B cell (primary cell): ENCODE results near the gene P2RX5. TPM values are rescaled to one million over a fixed set of nuclear protein-coding genes. Genes with fewer than 3 reads are reported as not detected.

Source experiments
- ATAC-seq: fragments of 200-7000 bp; cut with Tn5 transposase; one replicate; pipeline ENCODE4 v1.10.0; 2021; ENCODE audit warnings: low read depth, mild to moderate bottlenecking, moderate number of reproducible peaks, moderate library complexity
- CTCF ChIA-PET: fragments of 350-600 bp; sonication (Branson Sonifier 250); formaldehyde crosslinking; loops from one replicate; lab custom pipeline; 2021; ENCODE audit warnings: antibody characterized with exemption, inconsistent platforms; lab: Charles Lee
- POLR2A ChIA-PET: fragments of 350-600 bp; sonication (Branson Sonifier 250); formaldehyde crosslinking; loops from one replicate; lab custom pipeline; 2021; ENCODE audit warnings: antibody characterized with exemption; lab: Charles Lee
- DNase-seq: peaks from one replicate; pipeline ENCODE4 v3.0.0; 2013
- H2AFZ ChIP-seq: 2 replicates; pipeline ENCODE4 v1.6.1; 2012; ENCODE audit warnings: mild to moderate bottlenecking, low read depth, low read length; ENCODE audit not compliant: insufficient read depth, poor library complexity, severe bottlenecking
- H3K27ac ChIP-seq, 2 donors: 1 replicate in 1 of 2; 2 replicates in 1 of 2; pipeline ENCODE4 v1.5.1; 2012 to 2013; ENCODE audit warnings: low read length in 2 of 2, mild to moderate bottlenecking in 2 of 2, moderate library complexity in 1 of 2
- H3K27me3 ChIP-seq, 4 experiments: fragments of 200-600 bp in 1 of 4; sonication (generic) in 1 of 4; replicated peaks in 1 of 4; 1 replicate in 2 of 4; 2 replicates in 2 of 4; pipeline versions ENCODE4 v1.6.1 to v1.7.0; 2013 to 2016; ENCODE audit warnings: low read length in 3 of 4, mild to moderate bottlenecking in 2 of 4, mixed read lengths in 1 of 4, moderate library complexity in 1 of 4; ENCODE audit not compliant: insufficient read depth in 4 of 4, control insufficient read depth in 3 of 4; ENCODE audit errors: control extremely low read depth in 1 of 4
- H3K36me3 ChIP-seq, 2 experiments: replicated peaks in 1 of 2; 1 replicate in 1 of 2; 2 replicates in 1 of 2; pipeline versions ENCODE4 v1.6.1 to v1.7.1; 2013; ENCODE audit warnings: low read length in 1 of 2; ENCODE audit not compliant: insufficient read depth in 2 of 2, control insufficient read depth in 1 of 2; ENCODE audit errors: control extremely low read depth in 1 of 2, extremely low read depth in 1 of 2
- H3K4me1 ChIP-seq, 2 donors: fragments of 200-600 bp in 1 of 2; sonication (generic) in 1 of 2; 1 replicate in 1 of 2; 2 replicates in 1 of 2; pipeline versions ENCODE4 v1.5.1 to v1.6.1; 2013 to 2017; ENCODE audit warnings: low read length in 2 of 2; ENCODE audit not compliant: control insufficient read depth in 2 of 2, insufficient read depth in 2 of 2
- H3K4me2 ChIP-seq: replicated peaks from 2 replicates; pipeline ENCODE3; 2012; ENCODE audit warnings: mild to moderate bottlenecking, low read depth, low read length; ENCODE audit not compliant: poor library complexity, severe bottlenecking
- H3K4me3 ChIP-seq, 5 experiments: fragments of 200-600 bp in 1 of 5; sonication (generic) in 1 of 5; 1 replicate in 3 of 5; 2 replicates in 2 of 5; pipeline versions ENCODE4 v1.5.1 to v1.7.0; 2011 to 2016; ENCODE audit warnings: low read length in 4 of 5, mild to moderate bottlenecking in 4 of 5, low read depth in 2 of 5, control low read depth in 1 of 5, moderate library complexity in 1 of 5; ENCODE audit not compliant: insufficient read depth in 1 of 5; ENCODE audit errors: control extremely low read depth in 1 of 5, extremely low read depth in 1 of 5
- H3K79me2 ChIP-seq: fragments of 200-600 bp; sonication (generic); one replicate; pipeline ENCODE4 v1.6.0; 2016; ENCODE audit warnings: low read length; ENCODE audit not compliant: control insufficient read depth, insufficient read depth
- H3K9ac ChIP-seq: fragments of 200-600 bp; sonication (generic); 2 replicates; pipeline ENCODE4 v1.6.1; 2017; ENCODE audit warnings: mild to moderate bottlenecking, low read length, moderate library complexity
- H3K9me3 ChIP-seq, 3 donors: one replicate each; pipeline versions ENCODE4 v1.6.1 to v1.7.1; 2013; ENCODE audit warnings: low read length in 2 of 3; ENCODE audit not compliant: control insufficient read depth in 2 of 3, insufficient read depth in 1 of 3; ENCODE audit errors: control extremely low read depth in 1 of 3
- H4K20me1 ChIP-seq: 2 replicates; pipeline ENCODE4 v1.6.0; 2012; ENCODE audit warnings: mild to moderate bottlenecking, low read length; ENCODE audit not compliant: insufficient read depth, control insufficient read depth, poor library complexity, severe bottlenecking
- H3K27ac Mint-ChIP-seq: one replicate; pipeline ENCODE4 v1.8.0; 2021; ENCODE audit warnings: mixed read lengths
- H3K27me3 Mint-ChIP-seq: one replicate; pipeline ENCODE4 v1.8.0; 2021; ENCODE audit warnings: mixed read lengths
- H3K4me1 Mint-ChIP-seq: one replicate; pipeline ENCODE4 v1.8.0; 2021; ENCODE audit warnings: mixed read lengths
- H3K4me3 Mint-ChIP-seq: one replicate; pipeline ENCODE4 v1.8.0; 2021; ENCODE audit warnings: mixed read lengths
- H3K9me3 Mint-ChIP-seq: one replicate; pipeline ENCODE4 v1.8.0; 2022; ENCODE audit warnings: mixed read lengths; ENCODE audit not compliant: insufficient read depth
- EZH2 ChIP-seq: IDR thresholded peaks from 2 replicates; pipeline ENCODE4 v1.6.1; 2012; ENCODE audit warnings: borderline replicate concordance, low read depth, mild to moderate bottlenecking, moderate library complexity, low read length; ENCODE audit not compliant: insufficient read depth, poor library complexity, severe bottlenecking
- WGBS: methylation state at CpG from one replicate; pipeline ENCODE4 v1.1.5; 2013; ENCODE audit warnings: missing lambda C conversion rate; ENCODE audit not compliant: insufficient coverage; 5-methylcytosine and 5-hydroxymethylcytosine counted together
- intact Hi-C: fragments of 100-400 bp; cut with micrococcal nuclease; formaldehyde crosslinking; loops from one replicate; pipeline ENCODE4 v1.10.0; 2022
- polyA plus RNA-seq: library from polyadenylated mRNA; depleted of rRNA; stranded (reverse); fragments of >200 nt; gene quantifications from 2 replicates; pipeline ENCODE4 v1.2.3, GENCODE V29; 2012
- total RNA-seq, 2 donors: library from RNA; stranded (reverse); fragments of 120-200 nt in 1 of 2; gene quantifications; 1 replicate in 1 of 2; 2 replicates in 1 of 2; pipeline versions ENCODE4 v1.2.3 to v1.2.4, GENCODE V29; 2013 to 2022
- TF ChIP-seq, protein P1 (sequence below): fragments of 200-600 bp; IDR thresholded peaks from one replicate; pipeline ENCODE4 v1.8.0; 2022; ENCODE audit warnings: antibody characterized with exemption, mild to moderate bottlenecking

Gene P2RX5
- total and polyA plus RNA-seq, 2 donors (not counting 1 experiment from before 2014, with no cell fraction given), result 405 to 745 TPM

- Histone ChIP-seq H3K9me3 (no peaks in the 10 kb centered on the region), H3K4me2 (no peak overlapping the region), H4K20me1 (peaks cover 36% of the 10 kb centered on the region), H3K27ac (peak overlapping the region in 1 of 2 donors; percentile 41), H3K4me3 (no peak overlapping the region), H3K79me2 (peaks cover 11% of the 10 kb centered on the region), H3K4me1 (peaks cover 10 to 16% of the 10 kb centered on the region in 2 donors), H3K9ac (no peak overlapping the region), H2AFZ (no peak overlapping the region), H3K27me3 (no peaks in the 10 kb centered on the region), H3K36me3 (peaks cover 0 to 14% of the 10 kb centered on the region in 2 experiments)
- WGBS, result no CpG with 5 or more reads among the region's 4 CpGs
- POLR2A ChIA-PET, result no interaction called here
- TF ChIP-seq EZH2, result no peak
- TF ChIP-seq, protein P1, sequence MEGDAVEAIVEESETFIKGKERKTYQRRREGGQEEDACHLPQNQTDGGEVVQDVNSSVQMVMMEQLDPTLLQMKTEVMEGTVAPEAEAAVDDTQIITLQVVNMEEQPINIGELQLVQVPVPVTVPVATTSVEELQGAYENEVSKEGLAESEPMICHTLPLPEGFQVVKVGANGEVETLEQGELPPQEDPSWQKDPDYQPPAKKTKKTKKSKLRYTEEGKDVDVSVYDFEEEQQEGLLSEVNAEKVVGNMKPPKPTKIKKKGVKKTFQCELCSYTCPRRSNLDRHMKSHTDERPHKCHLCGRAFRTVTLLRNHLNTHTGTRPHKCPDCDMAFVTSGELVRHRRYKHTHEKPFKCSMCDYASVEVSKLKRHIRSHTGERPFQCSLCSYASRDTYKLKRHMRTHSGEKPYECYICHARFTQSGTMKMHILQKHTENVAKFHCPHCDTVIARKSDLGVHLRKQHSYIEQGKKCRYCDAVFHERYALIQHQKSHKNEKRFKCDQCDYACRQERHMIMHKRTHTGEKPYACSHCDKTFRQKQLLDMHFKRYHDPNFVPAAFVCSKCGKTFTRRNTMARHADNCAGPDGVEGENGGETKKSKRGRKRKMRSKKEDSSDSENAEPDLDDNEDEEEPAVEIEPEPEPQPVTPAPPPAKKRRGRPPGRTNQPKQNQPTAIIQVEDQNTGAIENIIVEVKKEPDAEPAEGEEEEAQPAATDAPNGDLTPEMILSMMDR, result no peak
- DNase-seq (no peak), ATAC-seq (no peak)
- peak overlapping the region; percentile 20 for H3K27ac Mint-ChIP-seq
- no peaks in the 10 kb centered on the region for H3K27me3 Mint-ChIP-seq
- intact Hi-C loops, result no loop called here
- CTCF ChIA-PET, result interaction anchor here (0.6 to 0.8 kb wide), 2 partner anchors 31 to 60 kb away, joined by 3 to 5 read pairs; no protein-coding TSS in a partner anchor
- H3K9me3 Mint-ChIP-seq, result no peaks in the 10 kb centered on the region
- H3K4me1 Mint-ChIP-seq, result peaks cover 24% of the 10 kb centered on the region
- no peak overlapping the region for H3K4me3 Mint-ChIP-seq
These were observed 23.4 kb downstream of the P2RX5 start for GRCh38 chr17:3672571-3672970.

- DNase-seq (no peak), ATAC-seq (no peak)
- Histone ChIP-seq H3K4me2 (peak overlapping the region; percentile 90), H3K79me2 (peaks cover 11% of the 10 kb centered on the region), H3K4me3 (peak overlapping the region in 4 of 5 experiments; percentile 85 to 99 (median 98)), H3K9me3 (no peaks in the 10 kb centered on the region), H3K9ac (peak overlapping the region; percentile 95), H3K4me1 (peaks cover 11 to 21% of the 10 kb centered on the region in 2 donors), H3K27me3 (no peaks in the 10 kb centered on the region), H2AFZ (no peak overlapping the region), H4K20me1 (peaks cover 28% of the 10 kb centered on the region), H3K27ac (peak overlapping the region; percentile 74 to 86), H3K36me3 (no peaks in the 10 kb centered on the region)
- POLR2A ChIA-PET, result interaction anchor here (0.7 kb wide), 1 partner anchor 25 kb away, joined by 4 read pairs; no protein-coding TSS in a partner anchor
- TF ChIP-seq, protein P1, result no peak
- TF ChIP-seq EZH2, result no peak
- Mint-ChIP-seq H3K4me1 (peaks cover 33% of the 10 kb centered on the region), H3K9me3 (no peaks in the 10 kb centered on the region), H3K4me3 (peak overlapping the region; percentile 96), H3K27me3 (no peaks in the 10 kb centered on the region), H3K27ac (peak overlapping the region; percentile 94)
- CTCF ChIA-PET, result interaction anchor here (1.8 kb wide), 1 partner anchor 158 kb away, joined by 5 read pairs; no protein-coding TSS in a partner anchor
- 82% methylated on average over 8 of the region's 12 CpGs for WGBS
- intact Hi-C loops, result loop anchor here (2.0 to 5.0 kb wide), 2 partner anchors 13 to 1077 kb away; partner anchors contain the start of gene PAFAH1B1
These were observed 26.4 kb downstream of the P2RX5 start for GRCh38 chr17:3669548-3669947.
